A172 (cell line): ENCODE results near the gene YPEL2. TPM values are rescaled to one million over a fixed set of nuclear protein-coding genes. Genes with fewer than 3 reads are reported as not detected.
A peak's percentile ranks its signal among the peaks of the same experiment; 100 is the strongest.
"Not testable (repeated sequence)": the region's sequence is repeated elsewhere in the genome, so short reads cannot be mapped to it uniquely, and the experiment has no call there.

ENCODE experiments used
- DNase-seq: peaks from one replicate; pipeline ENCODE4 v3.0.0-alpha.2; 2015; ENCODE audit warnings: low spot score
- total RNA-seq: library from RNA; depleted of rRNA; stranded (reverse); fragments of >200 nt; shearing (Covaris generic); gene quantifications from 2 replicates; pipeline ENCODE4 v1.2.3, GENCODE V29; 2014; rRNA removed

The YPEL2 gene, protein sequence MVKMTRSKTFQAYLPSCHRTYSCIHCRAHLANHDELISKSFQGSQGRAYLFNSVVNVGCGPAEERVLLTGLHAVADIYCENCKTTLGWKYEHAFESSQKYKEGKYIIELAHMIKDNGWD
- total RNA-seq: 0.38 and 1.2 TPM in 2 replicates

DNA sequence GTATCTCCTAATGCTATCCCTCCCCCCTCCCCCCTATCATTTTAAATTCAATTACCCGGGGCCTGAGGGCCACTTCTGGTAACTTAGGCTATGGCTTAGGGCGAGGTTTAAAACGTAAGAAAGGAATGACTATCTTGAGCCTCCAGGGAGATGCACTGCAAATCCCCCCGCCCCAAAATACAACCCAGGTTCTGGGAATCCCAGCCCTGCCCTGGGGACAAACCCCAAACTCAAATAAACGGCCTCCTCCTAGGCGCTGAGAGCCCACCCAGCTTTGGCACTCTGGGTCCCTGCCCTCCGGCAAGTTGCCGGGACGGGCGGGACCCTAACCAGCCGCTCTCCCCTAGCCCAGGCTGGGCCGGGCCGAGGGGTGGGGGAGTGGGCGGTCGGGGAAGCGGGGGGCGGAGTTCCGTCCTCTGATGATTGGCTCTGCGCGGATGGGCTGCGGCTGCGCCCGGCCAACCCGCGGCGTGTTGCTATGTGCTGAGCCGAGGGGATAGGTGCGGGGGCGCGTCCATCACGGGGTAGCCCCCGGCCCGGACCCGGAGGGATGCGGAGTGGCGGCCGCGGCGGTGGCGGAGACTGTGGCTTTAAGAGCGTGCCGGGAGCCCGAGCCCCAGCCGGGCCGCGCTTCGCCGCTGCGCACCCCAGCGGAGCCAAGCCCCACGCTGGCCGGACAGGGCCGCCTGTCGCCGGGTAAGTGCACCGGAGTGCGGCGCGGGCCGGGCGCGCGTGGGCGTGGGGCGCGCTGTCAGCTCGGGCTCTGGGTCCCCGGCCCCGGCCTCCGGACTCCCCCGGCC, at the start of gene YPEL2:
TSS of gene YPEL2 (plus strand) at position 527 of the 800 bp plus-strand sequence. CDS start 21,755 bp downstream, outside the sequence.
- DNase-seq: peak; percentile 74

DNA sequence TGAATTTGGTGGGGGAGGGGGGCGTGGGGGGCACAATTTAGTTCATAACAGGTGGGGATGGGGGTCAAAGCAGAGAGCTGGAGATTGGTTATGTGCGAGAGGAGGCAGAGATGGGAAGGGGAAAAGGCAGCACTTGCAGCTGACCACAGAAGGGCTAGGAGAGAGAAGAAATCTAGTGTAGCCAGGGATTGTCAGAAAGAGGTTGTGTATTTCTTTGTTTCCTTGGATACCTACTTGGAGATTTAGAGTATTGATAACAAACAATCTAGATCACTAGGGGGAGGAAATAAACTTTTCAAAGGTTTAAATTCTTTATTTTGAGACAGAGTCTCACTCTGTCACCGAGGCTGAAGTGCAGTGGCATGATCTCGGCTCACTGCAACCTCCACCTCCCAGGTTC, 47.1 kb upstream of the YPEL2 start:
- DNase-seq: no peak

DNA sequence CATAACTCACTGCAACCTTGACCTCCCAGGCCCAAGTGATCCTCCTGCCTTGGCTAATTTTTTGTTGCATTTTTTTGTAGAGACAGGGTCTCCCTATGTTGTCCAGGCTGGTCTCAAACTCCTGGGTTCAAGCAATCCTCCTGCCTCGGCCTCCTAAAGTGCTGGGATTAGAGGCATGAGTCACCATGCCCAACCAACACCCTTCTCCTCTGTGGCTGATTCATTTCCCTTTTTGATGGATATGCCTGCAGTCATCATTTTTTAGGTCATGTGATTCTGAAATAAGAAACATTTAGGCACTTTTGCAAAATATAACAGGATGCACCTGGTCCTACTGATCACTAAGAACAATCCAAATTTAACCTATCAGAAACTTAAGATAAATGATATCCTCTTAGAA, 44.0 kb upstream of the YPEL2 start:
- DNase-seq: peak; percentile 76

DNA sequence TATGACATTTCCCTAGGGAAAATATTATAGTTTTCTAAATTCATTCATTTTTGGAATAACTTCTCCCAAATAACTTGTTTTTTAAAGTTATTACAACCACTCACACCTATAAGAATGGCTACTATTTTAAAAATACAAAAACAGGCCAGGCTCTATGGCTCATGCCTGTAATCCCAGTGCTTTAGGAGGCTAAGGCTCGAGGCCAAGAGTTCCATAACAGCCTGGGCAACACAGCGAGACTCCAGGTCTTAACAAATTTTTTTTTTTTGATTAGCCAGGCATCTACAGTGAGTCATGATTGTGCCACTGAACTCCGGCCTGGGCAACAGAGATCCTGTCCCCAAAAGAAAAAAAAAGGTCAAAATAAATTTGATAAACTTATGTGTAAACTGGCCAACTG, 43.6 kb upstream of the YPEL2 start:
- DNase-seq: peak; percentile 11

DNA sequence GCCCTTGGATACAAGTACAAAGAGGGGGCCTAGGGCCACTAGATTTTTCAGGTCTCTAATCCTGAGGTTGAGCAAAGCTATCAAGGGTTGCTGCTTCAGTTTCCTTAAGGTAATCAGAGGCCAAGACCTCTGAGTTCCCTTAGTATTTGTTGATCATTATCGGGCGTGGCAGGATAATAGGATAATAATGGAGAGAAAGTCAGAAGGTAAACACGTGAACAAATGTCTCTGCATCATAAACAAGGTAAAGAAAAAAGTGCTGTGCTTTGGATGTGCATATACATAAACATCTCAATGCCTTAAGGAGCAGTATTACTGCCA, 41.5 kb upstream of the YPEL2 start:
- DNase-seq: no peak

DNA sequence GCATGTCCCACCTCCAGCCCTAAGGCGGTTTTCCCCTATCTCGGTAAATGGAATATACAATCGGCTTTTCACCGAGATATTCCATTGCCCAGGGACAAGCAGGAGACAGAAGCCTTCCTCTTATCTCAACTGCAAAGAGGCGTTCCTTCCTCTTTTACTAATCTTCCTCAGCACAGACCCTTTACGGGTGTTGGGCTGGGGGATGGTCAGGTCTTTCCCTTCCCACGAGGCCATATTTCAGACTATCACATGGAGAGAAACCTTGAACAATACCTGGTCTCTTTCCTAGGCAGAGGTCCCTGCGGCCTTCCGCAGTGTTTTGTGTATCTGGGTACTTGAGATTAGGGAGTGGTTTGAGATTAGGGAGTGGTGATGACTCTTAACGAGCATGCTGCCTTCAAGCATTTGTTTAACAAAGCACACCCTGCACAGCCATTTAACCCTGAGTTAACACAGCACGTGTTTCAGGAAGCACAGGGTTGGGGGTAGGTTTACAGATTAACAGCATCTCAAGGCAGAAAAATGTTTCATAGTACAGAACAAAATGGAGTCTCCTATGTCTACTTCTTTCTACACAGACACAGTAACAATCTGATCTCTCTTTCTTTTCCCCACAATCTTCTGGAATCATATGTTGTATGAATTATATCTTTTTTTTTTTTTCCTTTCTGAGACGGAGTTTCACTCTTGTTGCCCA, 41.0 kb upstream of the YPEL2 start:
- DNase-seq: not testable (repeated sequence)

DNA sequence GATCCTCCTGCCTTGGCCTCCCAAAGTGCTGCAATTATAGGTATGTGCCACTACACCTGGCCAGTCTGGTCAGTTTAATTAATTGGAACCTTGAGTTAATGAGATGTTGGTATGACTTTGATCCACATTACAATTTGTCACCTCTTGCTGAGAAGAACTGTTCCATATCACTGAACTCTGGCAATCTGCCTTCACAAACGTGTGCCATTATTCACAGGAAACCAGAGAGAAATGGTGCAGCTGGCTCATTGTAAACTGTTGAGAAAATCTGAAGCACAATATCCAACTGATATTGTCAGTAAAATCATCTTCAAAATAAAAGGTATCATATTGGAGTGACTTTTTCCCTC, 39.3 kb upstream of the YPEL2 start:
- DNase-seq: no peak

DNA sequence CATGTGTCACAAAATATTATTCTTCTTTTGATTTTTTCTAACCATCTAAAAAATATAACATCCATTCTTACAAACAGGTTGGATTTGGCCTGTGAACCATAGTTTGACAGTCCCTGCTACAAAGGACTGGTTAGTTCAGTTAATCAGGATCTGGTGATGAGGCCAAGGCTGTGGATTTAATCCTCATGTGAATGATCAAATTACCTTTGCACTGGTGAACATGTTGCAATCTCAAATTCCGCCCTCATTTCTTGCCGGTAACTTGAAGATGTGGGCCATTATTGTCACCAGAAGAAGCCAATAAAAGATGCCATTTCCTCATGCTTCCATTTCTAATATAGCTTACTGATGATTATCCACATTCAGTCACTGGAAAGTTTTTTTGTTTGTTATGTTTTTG, 35.3 kb upstream of the YPEL2 start:
- no peak for DNase-seq

DNA sequence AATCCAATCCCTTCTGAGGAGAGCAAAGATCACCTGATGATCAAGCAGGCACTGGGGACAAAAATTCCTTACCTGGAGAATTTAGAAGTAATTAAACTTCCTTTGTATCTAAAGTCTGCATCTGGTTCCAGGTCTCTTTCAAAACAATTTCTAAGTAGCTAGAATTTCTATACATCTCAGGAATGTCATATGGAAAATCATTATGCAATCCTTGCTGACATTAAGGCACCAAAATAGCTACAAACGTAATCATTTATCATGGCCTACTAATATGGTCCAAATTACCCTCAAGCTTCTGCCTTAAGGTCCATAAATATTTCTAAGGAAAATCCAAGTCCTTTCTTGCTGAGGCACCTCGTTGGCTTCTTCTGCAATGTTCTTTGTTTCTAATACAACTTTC, 32.9 kb upstream of the YPEL2 start:
- no peak for DNase-seq

DNA sequence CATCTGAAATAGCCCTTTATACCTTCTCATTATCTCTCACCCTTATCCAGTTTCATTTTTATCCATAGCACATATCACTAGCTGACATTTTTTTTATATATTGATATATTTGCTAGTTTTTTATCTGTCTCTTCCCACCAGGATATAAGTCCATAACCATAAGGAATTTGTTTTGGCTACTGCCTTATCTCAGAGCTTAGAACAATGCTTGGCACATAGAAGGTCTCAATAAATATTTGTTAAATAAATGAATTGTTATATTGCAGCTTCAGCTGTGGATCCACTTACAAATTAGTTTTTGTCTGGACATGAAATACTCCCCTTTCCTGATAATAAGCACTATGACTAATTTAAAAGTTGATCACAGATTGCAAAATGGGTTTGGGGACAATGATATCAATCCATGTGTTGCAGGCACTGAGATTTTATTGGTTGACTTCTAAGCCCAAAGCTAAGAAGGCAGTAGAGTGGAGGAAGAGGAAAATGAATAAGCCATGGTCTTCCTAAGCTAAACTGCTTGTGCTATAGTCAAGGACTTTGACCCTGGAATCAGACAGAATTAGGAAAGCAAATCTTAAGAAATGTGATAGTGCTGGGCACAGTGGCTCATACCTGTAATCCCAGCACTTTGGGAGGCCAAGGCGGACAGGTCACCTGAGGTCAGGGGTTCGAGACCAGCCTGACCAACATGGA, 31.9 kb upstream of the YPEL2 start:
- DNase-seq: no peak

DNA sequence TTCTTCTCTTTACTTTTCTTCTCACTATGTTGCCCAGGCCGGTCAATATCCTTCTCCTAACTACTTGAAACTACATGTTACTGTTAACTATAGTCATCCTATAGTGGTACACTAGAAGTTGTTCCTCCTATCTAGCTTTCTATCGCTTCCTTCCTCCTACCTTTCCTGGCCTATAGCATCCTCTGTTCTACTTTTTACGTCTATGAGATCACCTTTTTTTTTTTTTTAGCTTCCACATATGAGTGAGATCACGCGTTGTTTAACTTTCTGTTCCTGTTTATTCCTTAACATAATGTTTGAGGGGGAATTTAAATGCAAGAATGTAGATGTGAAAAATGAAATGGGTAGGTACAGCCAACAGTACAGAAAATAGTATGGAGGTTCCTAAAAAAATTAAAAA, 30.5 kb upstream of the YPEL2 start:
- no peak for DNase-seq

DNA sequence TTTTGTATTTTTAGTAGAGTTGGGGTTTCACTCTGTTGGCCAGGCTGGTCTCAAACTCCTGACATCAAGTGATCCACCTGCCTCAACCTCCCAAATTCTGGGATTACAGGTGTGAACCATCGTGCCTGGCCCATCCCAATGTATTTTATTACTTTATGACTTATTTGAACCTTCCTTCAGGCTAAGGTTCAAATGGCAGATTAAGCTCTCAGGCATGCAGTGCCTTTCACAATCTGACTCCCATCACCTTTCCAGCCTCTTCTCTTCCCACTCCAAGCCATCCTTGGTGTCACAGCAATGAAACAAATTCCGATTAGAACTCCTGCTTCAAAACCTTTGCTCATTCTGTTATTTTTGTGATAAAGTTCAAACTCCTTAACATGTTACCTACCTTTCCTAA, 26.6 kb upstream of the YPEL2 start:
- no peak for DNase-seq

DNA sequence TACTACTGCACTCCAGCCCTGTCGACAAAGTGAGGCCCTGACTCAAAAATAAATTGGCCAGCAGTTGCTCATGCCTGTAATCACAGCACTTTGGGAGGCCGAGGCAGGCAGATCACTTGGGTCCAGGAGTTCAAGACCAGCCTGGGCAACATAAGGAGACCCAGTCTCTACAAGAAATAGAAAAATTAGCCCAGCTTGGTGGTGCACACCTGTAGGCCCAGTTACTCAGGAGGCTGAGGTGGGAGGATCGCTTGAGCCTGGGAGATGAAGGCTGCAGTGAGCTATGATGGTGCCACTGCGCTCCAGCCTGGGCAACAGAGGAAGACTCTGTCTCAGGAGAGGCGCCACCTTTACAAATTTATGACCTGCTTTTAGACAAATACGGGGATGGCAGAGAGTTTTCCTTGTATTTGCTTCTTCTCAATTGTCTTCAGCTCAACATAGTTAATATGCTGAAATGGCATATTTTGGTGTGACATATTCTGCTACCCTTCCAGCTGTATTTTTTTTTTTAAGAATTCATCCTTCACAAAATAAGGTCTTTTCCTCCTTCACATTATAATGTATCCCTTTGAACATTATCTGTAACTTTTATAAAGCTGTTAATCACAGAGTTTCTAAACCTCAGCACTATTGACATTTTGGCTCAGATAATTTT, 21.1 kb upstream of the YPEL2 start:
- DNase-seq: no peak

DNA sequence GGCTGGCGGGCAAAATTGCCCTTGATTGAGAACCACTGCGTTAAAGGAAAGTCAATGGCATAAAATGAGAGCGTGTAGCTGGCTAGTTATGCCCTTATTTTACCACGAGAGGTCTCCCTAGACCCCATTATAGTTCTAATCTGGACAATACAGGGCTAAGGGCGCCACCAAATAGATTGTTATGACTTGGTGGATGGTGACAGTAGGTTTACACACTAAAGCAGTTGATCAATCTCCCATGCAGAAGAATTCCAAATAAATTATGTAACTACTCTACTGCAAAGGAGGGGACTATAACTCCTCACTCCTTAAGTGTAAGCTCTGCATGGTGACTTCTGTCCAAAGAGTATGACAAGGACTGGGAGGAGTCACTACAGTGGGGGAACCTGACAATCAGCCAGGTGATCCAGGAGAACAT, 20.4 kb upstream of the YPEL2 start:
- DNase-seq: peak; percentile 71

DNA sequence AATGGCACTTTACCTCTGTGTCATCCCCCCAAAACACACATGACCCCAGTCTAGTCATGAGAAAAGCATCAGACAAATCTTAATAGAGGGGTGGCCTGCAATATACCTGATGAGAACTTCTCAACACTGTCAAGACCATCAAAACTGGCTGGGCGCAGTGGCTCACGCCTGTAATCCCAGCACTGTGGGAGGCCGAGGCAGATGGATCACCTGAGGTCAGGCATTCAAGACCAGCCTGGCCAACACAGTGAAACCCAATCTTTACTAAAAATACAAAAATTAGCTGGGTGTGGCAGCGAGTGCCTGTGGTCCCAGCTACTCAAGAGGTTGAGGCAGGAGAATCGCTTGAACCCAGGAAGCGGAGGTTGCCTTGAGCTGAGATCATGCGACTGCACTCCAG, 19.9 kb upstream of the YPEL2 start:
- DNase-seq: not testable (repeated sequence)

DNA sequence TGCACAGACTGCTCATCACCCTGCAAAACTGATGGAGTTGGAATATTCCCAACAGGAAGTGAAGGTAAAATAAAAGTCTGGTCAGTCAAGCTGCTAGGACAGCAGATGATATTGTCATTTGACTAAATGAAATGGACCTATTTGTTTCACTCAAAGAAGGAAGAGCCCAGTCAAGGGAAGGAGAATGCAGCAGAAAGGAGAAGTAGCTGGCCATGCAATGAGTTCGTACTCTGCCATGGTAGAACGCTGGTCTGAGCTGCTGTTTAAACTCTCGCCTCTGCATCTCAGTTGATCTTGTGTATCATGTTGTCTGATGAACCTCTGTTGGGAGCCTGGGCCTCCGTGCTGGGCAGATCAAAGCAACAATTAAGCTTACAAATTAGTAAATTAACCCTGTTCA, 15.6 kb upstream of the YPEL2 start:
- no peak for DNase-seq

DNA sequence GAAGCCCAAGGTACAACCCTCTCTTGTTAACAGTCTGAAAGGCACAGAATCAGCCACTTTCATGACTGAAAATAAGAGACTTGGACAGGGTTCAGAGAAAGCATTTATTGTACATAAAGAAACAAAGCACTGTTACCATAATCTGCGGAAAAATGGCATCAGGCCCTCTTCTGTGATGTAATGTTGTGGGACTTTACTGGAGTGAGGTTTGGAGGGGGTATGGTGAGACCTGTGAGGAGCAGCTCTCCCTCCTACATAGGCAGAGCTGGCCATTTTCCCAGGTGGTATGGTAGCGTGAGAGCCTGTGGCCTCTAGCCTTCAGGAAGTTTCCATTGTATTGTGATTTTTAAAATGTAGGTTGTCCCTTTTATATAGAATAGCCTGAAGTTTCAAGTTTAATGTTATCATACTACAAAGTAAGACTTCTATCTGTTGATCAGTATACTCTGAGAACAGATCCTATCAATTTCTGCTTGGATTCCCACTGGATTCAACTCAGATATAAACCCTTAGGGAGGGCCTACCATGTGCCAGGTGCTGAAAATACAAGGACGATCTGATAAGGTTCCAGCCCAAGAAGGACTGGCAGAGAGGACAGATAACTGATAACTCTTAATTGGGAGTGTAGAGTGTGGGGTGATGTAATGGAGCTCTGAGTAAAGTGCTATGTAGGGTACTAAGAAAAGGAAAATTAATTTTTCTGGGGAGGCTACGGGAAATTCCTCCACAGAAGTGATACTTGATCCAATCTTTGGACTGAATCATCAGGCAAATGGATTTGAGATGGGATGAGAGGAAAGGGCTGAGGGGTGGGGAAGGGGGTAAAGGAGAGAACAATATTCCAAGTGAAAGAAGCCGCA, 4.1 kb upstream of the YPEL2 start:
- no peak for DNase-seq

DNA sequence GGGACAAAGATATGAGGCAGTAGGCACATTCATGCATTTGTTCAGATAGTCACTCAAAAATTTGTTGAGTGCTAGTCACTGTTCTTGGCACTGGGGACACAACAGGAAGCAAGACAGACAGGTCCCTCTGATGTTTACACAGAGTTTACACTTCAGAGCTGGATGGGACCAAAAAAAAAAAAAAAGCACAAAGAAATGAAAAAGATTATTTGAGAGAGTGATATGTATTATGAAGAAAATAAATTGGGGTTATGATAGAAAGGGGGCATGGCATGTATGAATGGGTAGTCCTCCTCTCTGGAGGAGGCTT, 3.5 kb upstream of the YPEL2 start:
- DNase-seq: no peak

DNA sequence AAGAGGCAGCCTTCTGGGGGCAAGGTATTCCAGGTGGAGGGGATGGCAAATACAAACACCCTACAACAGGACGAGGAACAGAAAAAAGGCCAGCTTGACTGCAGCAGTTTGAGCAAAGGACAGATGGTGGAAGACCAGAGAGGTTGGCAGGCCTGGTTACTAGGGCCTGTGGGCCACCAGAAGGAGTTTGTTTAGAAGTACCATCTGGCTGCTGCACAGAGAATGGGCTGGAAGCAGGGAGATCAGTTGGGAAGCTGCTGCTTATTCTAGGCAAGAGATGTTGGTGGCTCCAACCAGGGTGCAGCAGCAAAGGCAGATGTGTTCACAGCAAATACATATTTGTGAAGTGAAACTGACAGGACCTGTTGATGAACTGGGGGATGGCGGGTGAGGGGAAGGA, 2.9 kb upstream of the YPEL2 start:
- no peak for DNase-seq

DNA sequence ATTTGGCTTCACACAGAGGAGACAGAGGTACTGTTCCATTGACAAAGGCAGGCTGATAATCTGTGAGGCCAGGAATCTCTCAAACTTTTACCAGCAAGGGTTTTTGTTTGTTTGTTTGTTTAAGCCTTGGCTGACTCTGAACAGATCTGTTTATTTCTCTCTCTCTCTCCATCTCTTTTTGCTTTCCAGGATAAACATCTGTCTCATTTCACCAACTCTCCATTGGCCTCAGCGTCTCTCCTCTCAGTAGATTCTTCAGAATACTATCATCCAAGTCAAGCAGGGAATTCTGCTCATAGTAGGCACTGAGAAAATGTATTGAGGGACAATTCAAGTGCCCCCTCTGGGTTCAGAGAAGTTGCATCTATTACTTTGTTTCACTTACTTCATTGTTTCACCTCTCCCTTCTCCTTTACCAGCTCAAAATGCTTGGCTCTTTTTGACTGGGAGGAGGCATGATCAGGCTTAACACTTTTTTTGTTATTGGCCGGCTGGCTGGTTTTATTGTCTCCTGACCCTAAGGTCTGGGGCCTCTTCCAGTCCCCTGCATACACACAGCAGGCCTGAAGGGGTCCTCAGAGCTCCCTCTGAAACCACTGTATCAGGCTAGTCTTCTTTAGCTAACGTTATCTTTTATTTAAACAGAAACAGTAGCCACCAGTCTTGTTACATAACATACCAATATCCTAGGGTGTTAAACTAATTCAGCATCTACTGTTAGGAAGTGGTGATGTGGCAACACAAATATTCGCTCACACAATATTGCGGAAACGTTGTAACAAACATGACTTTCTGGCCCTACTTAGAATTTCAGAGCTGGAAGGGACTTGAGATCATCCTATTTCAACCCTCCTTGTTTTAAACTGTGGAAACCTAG, 2.0 kb upstream of the YPEL2 start:
- DNase-seq: peak; percentile 64
